HG03025 (cell line): ENCODE measurements around the gene ANKRD33B.
"Not testable (repeated sequence)": the region's sequence is repeated elsewhere in the genome, so short reads cannot be mapped to it uniquely, and the experiment has no call there.

Experiments used
- ATAC-seq: cut with Tn5 transposase; IDR thresholded peaks from one replicate; pipeline ENCODE4 v1.9.1; 2021; ENCODE audit warnings: mild to moderate bottlenecking, moderate library complexity; ENCODE audit not compliant: unreplicated experiment, low FRiP score

Gene ANKRD33B

GRCh38 chr5:10653043-10653442 lies 89.2 kb downstream of the ANKRD33B start:
- ATAC-seq, result no peak

GRCh38 chr5:10653751-10654400 lies 90.0 kb downstream of the ANKRD33B start:
- ATAC-seq, result no peak

GRCh38 chr5:10654566-10654965 lies 90.7 kb downstream of the ANKRD33B start:
- no peak for ATAC-seq

- peak; percentile 80 for ATAC-seq
Measured at GRCh38 chr5:10655161-10655971, 91.5 kb downstream of the ANKRD33B start.

- no peak for ATAC-seq
Measured at GRCh38 chr5:10655972-10656830, 92.3 kb downstream of the ANKRD33B start.

DNA sequence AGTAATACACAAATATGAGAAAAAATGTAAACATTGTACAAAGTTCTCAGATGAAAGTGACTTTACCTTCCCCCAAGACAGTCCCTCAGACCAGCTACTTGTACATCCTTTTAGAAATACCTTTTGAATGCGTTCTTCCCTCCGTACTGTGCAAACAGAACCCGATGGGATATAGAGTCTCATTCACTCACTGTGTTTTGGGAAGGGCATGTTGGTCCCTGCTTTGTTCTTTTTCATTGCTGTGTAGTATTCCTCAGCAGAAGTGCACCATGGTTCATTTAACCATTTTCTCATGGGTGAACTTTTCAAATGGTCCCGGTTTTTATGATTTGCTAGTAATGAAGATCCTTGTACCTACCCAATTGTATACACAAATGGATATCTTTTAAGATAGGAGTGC lies 94.4 kb downstream of the ANKRD33B start:
- ATAC-seq, result no peak

DNA sequence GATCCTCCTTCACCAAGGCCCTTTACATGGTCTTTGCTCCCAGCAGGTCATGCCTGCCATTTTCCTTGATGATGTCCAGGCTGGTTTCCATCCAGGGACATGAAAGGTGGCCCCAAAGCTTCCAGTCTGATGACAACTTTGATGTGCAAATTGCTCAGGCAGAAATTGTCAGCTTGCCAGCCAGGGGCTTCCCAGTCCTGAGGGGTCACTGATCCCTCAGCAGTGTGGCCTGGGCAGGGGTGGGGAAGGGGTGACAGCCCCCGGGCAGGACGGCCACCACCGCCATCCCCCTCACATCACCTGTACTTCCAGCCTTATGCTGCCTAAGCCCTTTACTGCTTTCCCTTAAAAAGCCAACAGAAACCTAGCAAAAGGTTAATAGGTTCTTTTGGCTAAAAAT lies 96.3 kb downstream of the ANKRD33B start:
- ATAC-seq, result no peak

DNA sequence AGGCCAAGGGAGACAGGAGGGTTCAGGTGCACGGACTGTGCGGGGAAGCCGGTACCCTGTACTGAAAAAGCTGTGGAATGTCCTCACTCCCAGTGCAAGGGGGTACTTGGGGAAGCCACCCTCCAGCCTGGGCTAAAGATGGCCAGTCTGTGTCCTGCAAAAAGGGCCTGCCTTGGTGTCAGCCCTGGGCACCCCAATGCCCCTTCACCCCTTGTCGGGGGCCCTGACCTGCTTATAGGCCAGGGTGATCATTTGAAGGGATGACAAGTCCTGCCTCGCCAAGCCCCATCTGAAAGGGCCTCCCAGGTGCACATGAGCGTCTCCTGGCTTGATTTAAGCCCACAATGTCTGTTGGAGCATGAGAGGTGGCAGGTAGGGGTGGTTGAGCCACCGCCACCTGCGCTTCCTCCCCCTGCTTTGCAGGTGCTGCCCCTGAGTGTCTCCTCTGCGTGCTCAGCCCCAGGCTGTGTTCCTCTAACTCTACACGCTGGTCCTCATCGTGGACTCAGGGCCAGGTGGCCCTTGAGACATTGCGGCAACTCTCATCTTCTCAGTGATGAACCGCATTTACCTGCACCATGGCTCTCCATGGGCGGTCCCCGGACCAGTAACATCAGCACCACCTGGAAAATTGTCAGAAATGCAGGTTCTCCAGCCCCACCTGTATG lies 97.0 kb downstream of the ANKRD33B start:
- ATAC-seq, result no peak

DNA sequence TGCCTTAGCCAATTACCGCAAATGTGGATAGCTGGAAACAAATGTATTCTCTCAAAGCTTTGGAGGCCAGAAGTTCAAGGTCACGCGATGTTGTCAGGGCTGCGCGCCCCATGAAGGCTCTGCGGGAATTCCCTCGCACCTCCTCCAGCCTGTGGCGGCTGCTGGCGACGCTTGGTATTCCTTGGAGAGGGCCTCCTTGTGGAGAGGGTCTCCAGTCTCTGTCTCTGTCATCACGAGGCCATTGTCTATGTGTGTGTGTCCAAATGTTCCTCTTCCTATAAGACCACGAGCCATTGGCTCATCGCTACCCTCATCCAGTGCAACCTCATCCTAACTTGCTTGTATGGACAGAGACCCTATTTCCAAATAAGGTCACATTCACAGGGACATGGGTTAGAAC lies 97.5 kb downstream of the ANKRD33B start:
- ATAC-seq, result no peak

DNA sequence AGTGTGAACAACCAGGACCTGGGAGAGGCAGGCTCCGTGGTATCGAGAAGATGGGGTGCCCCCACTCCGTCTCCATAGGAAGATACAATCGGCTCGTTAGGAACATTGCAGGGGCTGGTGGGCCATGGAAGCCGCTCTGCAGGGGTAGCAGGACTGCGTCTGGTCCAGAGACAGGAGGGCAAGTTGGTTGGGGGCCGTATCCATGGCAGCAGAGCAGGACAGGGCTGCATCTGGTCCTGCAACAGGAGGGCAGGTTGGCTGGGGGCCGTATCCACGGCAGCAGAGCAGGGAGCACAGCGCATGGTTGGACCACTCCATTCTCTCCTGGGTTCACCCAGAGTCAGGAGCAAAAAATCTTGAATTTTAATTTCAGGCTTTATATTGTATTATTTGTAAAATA lies 98.2 kb downstream of the ANKRD33B start:
- ATAC-seq, result no peak

GRCh38 chr5:10662661-10663488 lies 99.0 kb downstream of the ANKRD33B start:
- no peak for ATAC-seq

DNA sequence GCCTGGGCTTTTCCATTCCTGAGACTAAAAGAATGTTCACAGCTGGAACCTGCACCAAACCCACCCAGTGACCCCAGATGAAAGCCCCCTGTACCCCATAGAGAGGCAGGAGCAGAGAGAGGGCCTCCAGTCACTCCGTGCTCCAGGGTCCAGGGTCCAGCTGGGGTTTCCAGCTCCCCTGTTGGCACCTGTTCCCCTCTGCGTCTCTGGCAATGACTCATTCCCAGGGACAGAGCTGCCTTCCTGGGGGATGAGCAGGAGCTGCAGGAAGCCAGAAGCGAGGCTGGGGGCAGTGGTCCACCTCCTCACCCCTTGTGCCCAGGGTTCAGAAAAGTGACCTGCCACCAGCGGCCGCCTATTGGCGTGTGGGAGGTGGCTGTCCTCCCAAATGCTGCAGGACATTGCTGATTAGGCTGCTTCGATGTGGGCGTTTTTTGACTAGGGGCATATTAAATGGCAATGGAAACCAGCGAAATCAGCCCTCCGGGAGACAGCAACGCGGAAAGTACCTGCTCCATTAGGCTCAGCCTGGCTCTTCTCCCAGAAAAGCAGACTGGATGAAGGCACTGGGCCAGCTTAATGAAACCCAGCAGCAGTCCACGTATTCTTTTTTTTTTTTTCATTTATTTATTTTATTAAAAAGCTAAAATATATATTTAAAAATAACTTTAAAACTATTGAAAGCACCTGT lies 99.8 kb downstream of the ANKRD33B start:
- no peak for ATAC-seq

- ATAC-seq, result not testable (repeated sequence)
Measured at GRCh38 chr5:10664180-10664769, 100.4 kb downstream of the ANKRD33B start.

GRCh38 chr5:10665799-10666198 lies 101.9 kb downstream of the ANKRD33B start:
- no peak for ATAC-seq

- no peak for ATAC-seq
Measured at GRCh38 chr5:10666531-10667299, 102.8 kb downstream of the ANKRD33B start.

GRCh38 chr5:10667431-10668057 lies 103.7 kb downstream of the ANKRD33B start:
- no peak for ATAC-seq

DNA sequence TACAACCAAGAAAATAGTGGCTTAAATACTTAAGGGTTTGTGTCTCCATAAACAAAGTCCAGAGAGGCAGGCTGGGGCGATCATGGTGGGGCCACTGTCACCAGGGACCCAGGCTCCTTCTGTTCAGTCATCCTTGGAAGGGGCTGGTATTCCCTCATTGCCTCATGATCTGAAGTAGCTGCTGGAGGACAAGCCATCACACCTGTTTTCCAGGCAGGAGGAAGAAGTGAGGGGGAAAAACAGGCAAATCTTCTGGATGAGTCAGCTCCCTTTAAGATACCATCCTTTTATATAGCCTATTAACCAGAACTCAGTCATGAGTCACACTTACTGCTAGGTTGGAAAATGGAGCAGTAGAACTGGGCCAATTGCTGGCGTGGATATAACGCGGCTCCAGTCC lies 104.8 kb downstream of the ANKRD33B start:
- no peak for ATAC-seq

- no peak for ATAC-seq
Measured at GRCh38 chr5:10669983-10670382, 106.1 kb downstream of the ANKRD33B start.
